ENCODE measurements around the gene ZNF846. TPM values are rescaled to one million over a fixed set of nuclear protein-coding genes. Genes with fewer than 3 reads are reported as not detected.
"Not testable (repeated sequence)": the region's sequence is repeated elsewhere in the genome, so short reads cannot be mapped to it uniquely, and the experiment has no call there.

The ZNF846 gene
- total RNA-seq, 3 donors from 2014 or later, result 2.6 to 3.1 (median 2.7) TPM

- peaks cover 16% of the 10 kb centered on the region for H3K4me1 Mint-ChIP-seq (ENCODE audit: low read depth)
- H3K9me3 Mint-ChIP-seq; DNase-seq; H3K27me3 Mint-ChIP-seq (ENCODE audit: low read depth); H3K36me3 Mint-ChIP-seq (ENCODE audit: insufficient read depth); ATAC-seq: not testable (repeated sequence)
- peak overlapping the region; percentile 81 for H3K4me3 Mint-ChIP-seq
These were observed 22.5 kb upstream of the ZNF846 start for GRCh38 chr19:9791073-9791367.

GRCh38 chr19:9789579-9789978, 21.0 kb upstream of the ZNF846 start:
- ATAC-seq; H3K27me3 Mint-ChIP-seq (ENCODE audit: low read depth); H3K4me3 Mint-ChIP-seq; H3K9me3 Mint-ChIP-seq; DNase-seq; H3K36me3 Mint-ChIP-seq (ENCODE audit: insufficient read depth): not testable (repeated sequence)
- peaks cover 22% of the 10 kb centered on the region for H3K4me1 Mint-ChIP-seq (ENCODE audit: low read depth)

GRCh38 chr19:9789066-9789465, 20.5 kb upstream of the ZNF846 start:
- Mint-ChIP-seq H3K4me1 (ENCODE audit: low read depth) (peaks cover 26% of the 10 kb centered on the region), H3K36me3 (ENCODE audit: insufficient read depth) (no peaks in the 10 kb centered on the region), H3K9me3 (no peaks in the 10 kb centered on the region), H3K4me3 (no peak overlapping the region), H3K27me3 (ENCODE audit: low read depth) (no peaks in the 10 kb centered on the region)
- ATAC-seq (no peak), DNase-seq (no peak)

- not testable (repeated sequence) for H3K9me3 Mint-ChIP-seq; H3K27me3 Mint-ChIP-seq (ENCODE audit: low read depth); H3K4me3 Mint-ChIP-seq; ATAC-seq; H3K36me3 Mint-ChIP-seq (ENCODE audit: insufficient read depth); DNase-seq
- H3K4me1 Mint-ChIP-seq (ENCODE audit: low read depth), result peaks cover 27% of the 10 kb centered on the region
These were observed 20.1 kb upstream of the ZNF846 start for GRCh38 chr19:9788604-9789003.

GRCh38 chr19:9786819-9787218, 18.3 kb upstream of the ZNF846 start:
- no peak for DNase-seq
- Mint-ChIP-seq H3K27me3 (ENCODE audit: low read depth) (no peaks in the 10 kb centered on the region), H3K36me3 (ENCODE audit: insufficient read depth) (no peaks in the 10 kb centered on the region), H3K9me3 (no peaks in the 10 kb centered on the region), H3K4me1 (ENCODE audit: low read depth) (peaks cover 22% of the 10 kb centered on the region), H3K4me3 (peak overlapping the region; percentile 61)
- no peak for ATAC-seq

GRCh38 chr19:9786342-9786741, 17.8 kb upstream of the ZNF846 start:
- DNase-seq, result no peak
- Mint-ChIP-seq H3K9me3 (no peaks in the 10 kb centered on the region), H3K36me3 (ENCODE audit: insufficient read depth) (no peaks in the 10 kb centered on the region), H3K4me3 (peak overlapping the region; percentile 88), H3K4me1 (ENCODE audit: low read depth) (peaks cover 19% of the 10 kb centered on the region), H3K27me3 (ENCODE audit: low read depth) (no peaks in the 10 kb centered on the region)
- no peak for ATAC-seq

GRCh38 chr19:9785367-9786331, 17.1 kb upstream of the ZNF846 start:
- peak; percentile 84 to 88 for ATAC-seq

GRCh38 chr19:9784163-9784496, 15.6 kb upstream of the ZNF846 start:
- Mint-ChIP-seq H3K4me3 (peak overlapping the region; percentile 34), H3K4me1 (ENCODE audit: low read depth) (peaks cover 13% of the 10 kb centered on the region)
- not testable (repeated sequence) for H3K9me3 Mint-ChIP-seq; ATAC-seq; DNase-seq; H3K36me3 Mint-ChIP-seq (ENCODE audit: insufficient read depth); H3K27me3 Mint-ChIP-seq (ENCODE audit: low read depth)

More at GRCh38 chr19:9785367-9786331, 17.1 kb upstream of the ZNF846 start:
- peak; percentile 98 for DNase-seq
- Mint-ChIP-seq H3K27me3 (ENCODE audit: low read depth) (no peaks in the 10 kb centered on the region), H3K4me1 (ENCODE audit: low read depth) (peaks cover 17% of the 10 kb centered on the region), H3K36me3 (ENCODE audit: insufficient read depth) (peaks cover 3% of the 10 kb centered on the region), H3K4me3 (peak overlapping the region; percentile 88), H3K9me3 (no peaks in the 10 kb centered on the region)

GRCh38 chr19:9782338-9782737, 13.8 kb upstream of the ZNF846 start:
- no peak overlapping the region for H3K4me3 Mint-ChIP-seq

GRCh38 chr19:9757544-9758501, 10.7 kb downstream of the ZNF846 start:
- no peak for ATAC-seq
- DNase-seq, result no peak
- no peak overlapping the region for H3K4me3 Mint-ChIP-seq
- H3K9me3 Mint-ChIP-seq, result peaks cover 32% of the 10 kb centered on the region
- H3K36me3 Mint-ChIP-seq (ENCODE audit: insufficient read depth), result peaks cover 29% of the 10 kb centered on the region
- H3K27me3 Mint-ChIP-seq (ENCODE audit: low read depth), result no peaks in the 10 kb centered on the region
- no peaks in the 10 kb centered on the region for H3K4me1 Mint-ChIP-seq (ENCODE audit: low read depth)

More at GRCh38 chr19:9782338-9782737, 13.8 kb upstream of the ZNF846 start:
- ATAC-seq (no peak), DNase-seq (no peak)
- Mint-ChIP-seq H3K4me1 (ENCODE audit: low read depth) (peaks cover 13% of the 10 kb centered on the region), H3K27me3 (ENCODE audit: low read depth) (no peaks in the 10 kb centered on the region), H3K36me3 (ENCODE audit: insufficient read depth) (peaks cover 6% of the 10 kb centered on the region), H3K9me3 (peaks cover 7% of the 10 kb centered on the region)

GRCh38 chr19:9752701-9753443, 15.7 kb downstream of the ZNF846 start:
- no peak overlapping the region for H3K4me3 Mint-ChIP-seq
- ATAC-seq, result no peak

GRCh38 chr19:9751446-9751845, 17.1 kb downstream of the ZNF846 start:
- H3K4me1 Mint-ChIP-seq (ENCODE audit: low read depth), result no peaks in the 10 kb centered on the region
- DNase-seq (no peak), ATAC-seq (no peak)
- peaks cover 17% of the 10 kb centered on the region for H3K36me3 Mint-ChIP-seq (ENCODE audit: insufficient read depth)
- H3K9me3 Mint-ChIP-seq, result peaks cover 27% of the 10 kb centered on the region
- no peaks in the 10 kb centered on the region for H3K27me3 Mint-ChIP-seq (ENCODE audit: low read depth)
- H3K4me3 Mint-ChIP-seq, result no peak overlapping the region

More at GRCh38 chr19:9752701-9753443, 15.7 kb downstream of the ZNF846 start:
- Mint-ChIP-seq H3K36me3 (ENCODE audit: insufficient read depth) (peaks cover 18% of the 10 kb centered on the region), H3K27me3 (ENCODE audit: low read depth) (no peaks in the 10 kb centered on the region), H3K9me3 (peaks cover 30% of the 10 kb centered on the region), H3K4me1 (ENCODE audit: low read depth) (no peaks in the 10 kb centered on the region)
- no peak for DNase-seq

GRCh38 chr19:9741476-9742171, 26.9 kb downstream of the ZNF846 start:
- Mint-ChIP-seq H3K4me1 (ENCODE audit: low read depth) (no peaks in the 10 kb centered on the region), H3K36me3 (ENCODE audit: insufficient read depth) (peaks cover 6% of the 10 kb centered on the region), H3K9me3 (peaks cover 10% of the 10 kb centered on the region), H3K4me3 (no peak overlapping the region), H3K27me3 (ENCODE audit: low read depth) (no peaks in the 10 kb centered on the region)
- DNase-seq, result no peak
- ATAC-seq, result no peak
